ENCODE data around the gene GRK5.
A peak's percentile ranks its signal among the peaks of the same experiment; 100 is the strongest.

Gene GRK5

GRCh38 chr10:119282446-119282845 is 75.1 kb downstream of the GRK5 start:
- Histone ChIP-seq H3K4me2 (ENCODE audit: low read depth, low read length) (no peak overlapping the region), H2AFZ (ENCODE audit: low read length) (no peak overlapping the region), H3K9me3 (replicated peaks; ENCODE audit: insufficient read depth, low read length) (no peaks in the 10 kb centered on the region), H3K4me3 (ENCODE audit: low read length) (no peak overlapping the region), H3K27me3 (replicated peaks; ENCODE audit: insufficient read depth, low read length) (no peaks in the 10 kb centered on the region), H3K9me2 (replicated peaks; ENCODE audit: insufficient read depth, low read length) (no peaks in the 10 kb centered on the region), H3K4me1 (ENCODE audit: low read length) (peaks cover 29% of the 10 kb centered on the region), H3K9ac (ENCODE audit: low read length) (no peak overlapping the region), H3K79me2 (ENCODE audit: low read length) (no peaks in the 10 kb centered on the region), H3F3A (ENCODE audit: insufficient read depth, low read length) (peaks cover 7% of the 10 kb centered on the region; the same call in 1 of the 2 replicates), H3K27ac (ENCODE audit: low read length) (no peak overlapping the region), H4K20me1 (ENCODE audit: insufficient read depth, low read length) (no peaks in the 10 kb centered on the region), H3K36me3 (replicated peaks; ENCODE audit: insufficient read depth, low read length) (no peaks in the 10 kb centered on the region)
- DNase-seq, result no peak
- TF ChIP-seq EZH2 (optimal IDR thresholded peaks at IDR 0.05; ENCODE audit: low read depth, low read length) (no peak), CTCF (IDR thresholded peaks at IDR 0.05; ENCODE audit: low read length) (no peak), EZH2phosphoT487 (IDR thresholded peaks at IDR 0.05; ENCODE audit: low read length) (no peak)

- no peak for TF ChIP-seq EZH2 (optimal IDR thresholded peaks at IDR 0.05; ENCODE audit: low read depth, low read length)
- TF ChIP-seq EZH2phosphoT487 (IDR thresholded peaks at IDR 0.05; ENCODE audit: low read length), result no peak
- no peak for TF ChIP-seq CTCF (IDR thresholded peaks at IDR 0.05; ENCODE audit: low read length)
- Histone ChIP-seq H3K4me1 (ENCODE audit: low read length) (peaks cover 29% of the 10 kb centered on the region), H2AFZ (ENCODE audit: low read length) (no peak overlapping the region), H3K9me3 (replicated peaks; ENCODE audit: insufficient read depth, low read length) (no peaks in the 10 kb centered on the region), H3K4me2 (ENCODE audit: low read depth, low read length) (peak overlapping the region; percentile 44; the same call in 1 of the 2 replicates), H3K9ac (ENCODE audit: low read length) (no peak overlapping the region), H3K79me2 (ENCODE audit: low read length) (no peaks in the 10 kb centered on the region), H3K27ac (ENCODE audit: low read length) (peak overlapping the region; percentile 41; the same call in 1 of the 2 replicates), H3K27me3 (replicated peaks; ENCODE audit: insufficient read depth, low read length) (no peaks in the 10 kb centered on the region), H3K4me3 (ENCODE audit: low read length) (no peak overlapping the region), H3F3A (ENCODE audit: insufficient read depth, low read length) (peaks cover 7% of the 10 kb centered on the region; the same call in 1 of the 2 replicates), H3K36me3 (replicated peaks; ENCODE audit: insufficient read depth, low read length) (no peaks in the 10 kb centered on the region), H4K20me1 (ENCODE audit: insufficient read depth, low read length) (no peaks in the 10 kb centered on the region), H3K9me2 (replicated peaks; ENCODE audit: insufficient read depth, low read length) (no peaks in the 10 kb centered on the region)
- no peak for DNase-seq
Measured at GRCh38 chr10:119283387-119283786, 76.0 kb downstream of the GRK5 start.

GRCh38 chr10:119283818-119284217 is 76.4 kb downstream of the GRK5 start:
- H3K9ac ChIP-seq (ENCODE audit: low read length), result no peak overlapping the region
- no peak overlapping the region for H3K4me3 ChIP-seq (ENCODE audit: low read length)
- H3F3A ChIP-seq (ENCODE audit: insufficient read depth, low read length), result peaks cover 7% of the 10 kb centered on the region; the same call in 1 of the 2 replicates
- H3K4me2 ChIP-seq (ENCODE audit: low read depth, low read length), result peak overlapping the region; percentile 44; the same call in 1 of the 2 replicates
- peak; percentile 88 for DNase-seq
- no peaks in the 10 kb centered on the region for H3K36me3 ChIP-seq (replicated peaks; ENCODE audit: insufficient read depth, low read length)
- no peak for TF ChIP-seq CTCF (IDR thresholded peaks at IDR 0.05; ENCODE audit: low read length)
- no peak for TF ChIP-seq EZH2 (optimal IDR thresholded peaks at IDR 0.05; ENCODE audit: low read depth, low read length)
- no peak for TF ChIP-seq EZH2phosphoT487 (IDR thresholded peaks at IDR 0.05; ENCODE audit: low read length)
- H3K9me3 ChIP-seq (replicated peaks; ENCODE audit: insufficient read depth, low read length), result no peaks in the 10 kb centered on the region
- H3K4me1 ChIP-seq (ENCODE audit: low read length), result peaks cover 29% of the 10 kb centered on the region
- H3K27me3 ChIP-seq (replicated peaks; ENCODE audit: insufficient read depth, low read length), result no peaks in the 10 kb centered on the region
- peak overlapping the region; percentile 41; the same call in 1 of the 2 replicates for H3K27ac ChIP-seq (ENCODE audit: low read length)
- H3K79me2 ChIP-seq (ENCODE audit: low read length), result no peaks in the 10 kb centered on the region
- H2AFZ ChIP-seq (ENCODE audit: low read length), result no peak overlapping the region
- no peaks in the 10 kb centered on the region for H3K9me2 ChIP-seq (replicated peaks; ENCODE audit: insufficient read depth, low read length)
- no peaks in the 10 kb centered on the region for H4K20me1 ChIP-seq (ENCODE audit: insufficient read depth, low read length)

Data from MM.1S (cell line).